HG03060 (cell line): Measurements from ENCODE around the gene FKBP9.
"Not testable (repeated sequence)": the region's sequence is repeated elsewhere in the genome, so short reads cannot be mapped to it uniquely, and the experiment has no call there.

Experiments used
- ATAC-seq: cut with Tn5 transposase; IDR thresholded peaks from one replicate; pipeline ENCODE4 v1.9.1; 2021; ENCODE audit warnings: low read depth, moderate number of reproducible peaks; ENCODE audit not compliant: unreplicated experiment

FKBP9 gene

DNA sequence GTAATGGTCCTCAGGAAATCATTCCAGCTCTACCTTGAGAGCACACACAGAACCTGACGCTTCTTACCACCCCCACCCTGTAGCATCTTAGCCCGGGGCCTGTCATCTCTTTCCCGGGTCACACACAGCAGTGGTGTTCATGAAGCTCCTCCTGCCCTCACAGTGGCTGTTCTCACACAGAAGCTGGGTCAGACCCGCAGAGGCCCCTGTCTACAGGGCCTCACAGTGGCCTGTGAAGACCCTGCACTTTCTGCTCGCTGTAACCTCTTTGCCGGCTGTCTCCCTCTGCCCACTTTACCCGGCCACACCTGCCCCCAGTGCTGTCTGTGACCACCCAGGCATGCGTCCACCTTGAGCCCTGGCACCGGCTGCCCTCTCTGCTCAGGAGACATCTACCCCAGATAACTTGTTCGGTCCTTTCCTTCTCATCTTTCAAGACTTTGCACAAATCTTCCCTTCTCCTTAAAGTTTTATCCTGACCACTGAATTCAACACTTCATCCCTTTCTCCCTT lies 46.9 kb downstream of the FKBP9 start:
- ATAC-seq: not testable (repeated sequence)

DNA sequence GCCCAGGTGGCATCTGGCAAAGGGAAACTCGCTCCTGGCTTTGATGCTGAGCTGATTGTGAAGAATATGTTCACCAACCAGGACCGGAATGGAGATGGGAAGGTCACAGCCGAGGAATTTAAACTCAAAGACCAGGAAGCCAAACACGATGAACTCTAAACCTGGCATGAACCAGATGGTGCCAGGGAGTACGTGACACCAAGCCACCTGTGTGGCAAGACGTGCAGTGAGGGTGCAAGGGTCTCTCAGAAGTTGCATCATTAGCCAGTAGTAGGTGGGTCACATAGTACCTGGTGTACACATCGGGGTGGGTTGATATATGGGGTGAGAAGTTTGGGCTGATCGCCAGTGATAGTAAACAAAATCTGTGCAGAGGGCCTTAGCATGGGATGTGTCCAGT lies 48.0 kb downstream of the FKBP9 start:
- not testable (repeated sequence) for ATAC-seq

DNA sequence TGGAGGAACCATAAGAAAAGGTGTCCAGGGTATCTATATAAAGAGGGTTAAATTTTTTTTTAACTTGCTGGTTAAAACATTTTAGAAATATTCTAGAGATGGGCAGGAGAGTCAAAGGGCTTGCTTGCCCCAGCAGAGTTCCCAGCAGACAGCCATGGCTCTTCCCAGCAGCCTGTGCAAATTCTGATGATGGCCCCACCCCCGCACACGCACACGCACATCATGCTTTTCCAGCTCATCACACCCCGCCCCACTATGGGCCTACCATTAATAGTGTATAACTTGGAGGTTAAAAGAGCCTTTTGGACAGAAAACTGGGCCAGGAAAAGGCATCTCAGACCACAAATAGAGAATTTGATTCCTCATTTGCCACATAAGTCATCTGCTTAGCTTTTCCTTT lies 48.5 kb downstream of the FKBP9 start:
- not testable (repeated sequence) for ATAC-seq

DNA sequence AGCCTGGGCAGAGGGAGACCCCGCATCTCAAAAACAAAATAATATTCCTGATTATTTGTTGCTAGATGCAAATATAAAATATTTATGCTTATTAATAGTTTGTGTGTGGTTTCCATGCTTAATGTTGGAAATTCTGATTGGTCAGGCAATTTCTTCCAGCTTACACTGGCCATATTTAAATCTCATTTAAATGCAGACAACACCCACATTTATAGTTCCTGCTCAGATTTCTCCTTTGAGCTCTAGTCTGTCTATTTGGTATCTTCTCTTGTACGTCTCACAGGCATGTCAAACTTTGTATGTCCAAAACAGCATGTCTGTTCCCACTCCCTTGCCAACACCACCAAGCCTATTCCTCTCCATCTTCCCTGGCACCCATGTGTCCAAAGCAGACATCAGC lies 52.5 kb downstream of the FKBP9 start:
- no peak for ATAC-seq

DNA sequence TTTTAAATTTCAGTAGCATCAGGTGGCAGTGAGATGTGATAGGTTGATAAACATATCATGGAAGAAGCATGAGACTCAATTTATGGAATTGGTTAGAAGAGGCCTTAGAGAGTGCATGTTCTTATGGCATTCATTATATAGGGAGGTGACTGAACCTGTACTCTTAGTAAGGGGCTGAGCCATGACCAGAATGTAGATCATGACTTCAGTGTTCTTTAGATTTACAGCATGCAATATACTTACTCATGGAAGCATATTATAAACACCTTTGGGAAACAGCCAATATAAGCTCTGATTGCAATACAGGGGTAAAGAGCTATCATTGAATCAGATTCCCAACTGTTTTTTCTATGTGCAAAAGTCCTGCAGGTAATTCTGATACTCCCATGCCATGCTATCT lies 55.1 kb downstream of the FKBP9 start:
- ATAC-seq: no peak

DNA sequence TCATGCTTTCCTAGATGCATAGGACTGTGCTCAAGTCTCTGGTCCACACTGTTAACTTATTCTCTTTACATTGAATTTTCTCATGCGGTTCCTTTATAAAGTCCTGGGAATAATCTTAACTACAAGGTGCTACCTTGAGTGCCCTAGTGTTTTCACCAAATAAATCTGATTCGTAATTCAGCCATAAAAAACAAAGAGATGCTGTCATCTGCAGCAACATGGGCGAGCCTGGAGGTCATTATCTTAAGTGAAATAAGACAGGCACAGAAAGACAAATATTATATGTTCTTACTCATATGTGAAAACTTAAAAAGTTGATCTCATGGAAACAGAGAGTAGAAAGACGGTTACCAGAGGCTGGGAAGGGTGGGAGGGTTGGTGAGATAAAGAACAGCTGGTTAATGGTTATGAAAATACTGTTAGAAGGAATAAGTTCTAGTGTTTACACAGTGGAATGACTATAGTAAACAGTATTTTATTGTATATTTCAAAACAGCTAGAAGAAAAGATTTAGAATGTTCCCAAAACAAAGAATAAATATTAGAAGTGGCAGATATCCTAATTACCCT lies 67.0 kb downstream of the FKBP9 start:
- no peak for ATAC-seq

DNA sequence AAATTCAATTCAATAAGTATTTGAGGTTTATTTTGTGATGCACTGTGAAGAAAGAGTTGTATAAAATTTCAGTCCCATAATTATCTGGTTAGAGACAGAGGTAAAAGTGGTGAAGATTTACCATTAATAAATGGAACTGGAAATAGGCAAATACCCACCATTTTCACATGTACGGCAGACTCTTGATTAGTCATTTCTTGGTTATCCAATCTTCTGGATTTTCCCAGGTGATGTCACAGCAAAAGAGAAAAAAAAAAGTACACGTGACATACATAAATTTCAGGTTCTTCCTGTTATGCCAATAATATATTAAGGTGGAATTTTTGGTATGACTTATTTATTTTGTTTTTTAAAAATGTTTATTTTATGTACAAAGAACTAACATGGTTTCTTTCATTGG lies 78.5 kb downstream of the FKBP9 start:
- no peak for ATAC-seq

DNA sequence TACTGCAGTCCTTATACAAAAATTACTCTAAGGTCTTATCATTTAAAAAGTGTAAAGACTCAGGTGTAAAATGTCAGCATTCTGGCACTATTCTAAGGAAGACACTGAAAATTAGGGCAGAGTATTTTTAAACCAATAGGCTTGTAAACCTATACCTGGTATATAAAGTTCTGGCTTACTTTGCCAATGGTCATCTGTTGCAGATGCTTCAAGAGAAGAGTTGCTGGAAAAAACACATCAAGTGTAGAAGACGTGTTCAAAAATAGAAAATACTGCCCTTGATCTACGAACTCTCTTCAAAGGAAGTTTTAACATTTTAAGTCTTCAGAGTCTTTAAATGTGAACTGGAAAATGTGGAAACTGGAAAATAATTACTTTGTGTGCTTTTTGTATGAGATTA lies 81.4 kb downstream of the FKBP9 start:
- ATAC-seq: no peak

DNA sequence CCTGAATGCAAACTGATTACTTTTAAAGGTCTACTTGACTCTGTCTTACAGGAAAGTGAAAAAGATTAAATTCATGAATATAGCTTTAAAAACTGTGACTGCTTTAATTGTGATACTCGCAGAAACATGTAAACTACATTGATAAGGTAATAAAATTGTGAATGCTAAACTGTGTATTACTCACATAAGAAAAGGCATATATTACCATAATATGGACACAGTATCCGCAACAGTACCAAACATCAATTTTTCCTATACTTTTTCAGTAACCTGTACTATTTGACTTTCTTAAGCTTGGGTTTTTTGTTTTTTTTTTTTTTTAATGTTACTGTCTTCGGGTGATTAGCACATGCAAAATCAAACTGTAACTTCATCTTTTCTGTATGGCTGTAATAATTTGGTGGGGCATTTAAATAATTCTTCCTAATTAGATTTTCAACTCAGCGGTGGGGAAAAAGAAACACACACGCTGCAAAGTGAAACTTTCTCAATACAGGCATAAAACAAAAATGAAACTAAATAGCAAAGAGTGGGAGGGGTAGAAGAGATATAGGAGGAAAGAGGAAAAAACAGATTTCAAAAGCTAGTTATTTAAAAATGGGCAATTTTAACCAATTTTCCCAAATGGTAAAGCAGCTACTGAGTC lies 82.1 kb downstream of the FKBP9 start:
- ATAC-seq: no peak

DNA sequence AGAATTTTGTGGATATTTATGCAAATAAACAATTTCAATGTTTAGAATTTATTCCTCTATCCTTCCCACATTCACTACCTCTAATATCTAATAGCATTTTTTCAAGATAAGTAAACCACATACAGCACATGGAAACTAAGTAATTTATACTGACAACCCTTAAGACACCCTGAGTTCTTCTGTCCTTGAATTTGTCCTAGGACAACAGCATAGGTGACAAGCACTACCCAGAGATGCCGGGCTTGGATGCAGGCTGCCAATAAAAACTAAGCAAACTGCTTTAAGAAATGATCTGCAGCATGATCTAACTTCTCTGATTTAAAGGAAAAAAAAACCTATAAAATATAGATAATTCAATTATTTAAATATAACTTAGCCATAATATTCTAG lies 82.7 kb downstream of the FKBP9 start:
- no peak for ATAC-seq

DNA sequence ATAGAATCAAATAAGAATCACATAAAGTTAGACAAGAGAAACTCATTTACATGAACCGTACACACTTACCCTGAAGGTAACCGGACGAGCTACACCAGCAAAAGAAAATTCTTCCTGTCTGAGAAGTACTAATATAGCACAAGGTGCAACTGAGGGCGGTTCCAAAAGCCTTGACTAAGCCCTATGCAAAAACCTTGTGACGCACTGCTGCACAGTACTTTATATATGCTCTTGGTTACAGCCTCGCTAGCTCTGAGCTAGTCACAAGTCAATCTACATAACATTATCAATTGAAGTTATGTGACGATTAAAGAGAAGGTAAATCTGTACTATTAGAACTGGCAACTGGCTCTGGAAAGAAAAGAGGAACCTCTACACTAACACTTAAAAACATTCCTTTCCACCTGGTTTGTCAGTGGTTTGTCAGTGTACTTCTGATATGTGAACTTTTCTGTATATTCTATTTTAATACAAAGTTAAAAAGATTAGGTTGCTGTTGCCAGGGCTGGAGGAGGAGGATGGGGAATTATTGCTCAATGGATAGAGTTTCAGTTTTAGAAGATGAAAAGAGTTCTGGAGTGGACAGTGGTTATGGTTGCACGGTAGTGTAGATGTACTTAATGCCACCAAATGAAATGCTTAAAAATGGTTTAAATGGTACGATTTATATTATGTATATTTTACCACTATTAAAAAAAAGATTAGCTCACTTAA lies 83.7 kb downstream of the FKBP9 start:
- peak; percentile 91 for ATAC-seq

DNA sequence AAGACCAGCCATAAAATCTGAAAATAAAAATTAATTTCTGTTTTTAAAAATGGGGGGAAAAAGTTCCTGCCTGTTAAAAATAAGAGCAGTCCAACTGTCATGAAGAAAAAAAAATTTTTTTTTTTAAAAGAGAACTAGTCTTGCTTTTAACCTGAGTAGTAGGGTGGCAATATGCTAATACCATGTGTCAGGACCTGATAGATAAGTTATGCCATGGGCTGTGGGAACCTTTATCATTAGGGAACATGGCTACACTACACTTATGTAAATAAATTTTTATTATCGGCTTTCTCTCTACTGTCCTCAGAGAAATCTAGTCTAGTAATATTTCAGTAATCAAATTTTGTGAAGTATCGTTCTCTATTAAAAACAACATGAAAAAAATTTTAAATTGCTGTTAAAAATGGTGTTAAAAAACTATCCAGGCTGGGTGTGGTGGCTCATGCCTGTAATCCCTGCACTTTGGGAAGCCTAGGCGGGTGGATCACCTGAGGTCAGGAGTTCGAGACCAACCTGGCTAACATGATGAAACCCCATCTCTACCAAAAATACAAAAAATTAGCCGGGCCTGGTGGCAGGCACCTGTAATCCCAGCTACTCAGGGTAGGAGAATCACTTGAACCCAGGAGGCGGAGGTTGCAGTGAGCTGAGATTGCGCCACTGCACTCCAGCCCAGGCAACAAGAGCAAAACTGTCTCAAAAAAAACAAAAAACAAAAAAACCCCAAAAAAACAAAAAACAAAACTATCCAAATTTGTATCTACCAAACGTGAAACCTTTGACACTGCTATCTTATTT lies 84.6 kb downstream of the FKBP9 start:
- no peak for ATAC-seq

DNA sequence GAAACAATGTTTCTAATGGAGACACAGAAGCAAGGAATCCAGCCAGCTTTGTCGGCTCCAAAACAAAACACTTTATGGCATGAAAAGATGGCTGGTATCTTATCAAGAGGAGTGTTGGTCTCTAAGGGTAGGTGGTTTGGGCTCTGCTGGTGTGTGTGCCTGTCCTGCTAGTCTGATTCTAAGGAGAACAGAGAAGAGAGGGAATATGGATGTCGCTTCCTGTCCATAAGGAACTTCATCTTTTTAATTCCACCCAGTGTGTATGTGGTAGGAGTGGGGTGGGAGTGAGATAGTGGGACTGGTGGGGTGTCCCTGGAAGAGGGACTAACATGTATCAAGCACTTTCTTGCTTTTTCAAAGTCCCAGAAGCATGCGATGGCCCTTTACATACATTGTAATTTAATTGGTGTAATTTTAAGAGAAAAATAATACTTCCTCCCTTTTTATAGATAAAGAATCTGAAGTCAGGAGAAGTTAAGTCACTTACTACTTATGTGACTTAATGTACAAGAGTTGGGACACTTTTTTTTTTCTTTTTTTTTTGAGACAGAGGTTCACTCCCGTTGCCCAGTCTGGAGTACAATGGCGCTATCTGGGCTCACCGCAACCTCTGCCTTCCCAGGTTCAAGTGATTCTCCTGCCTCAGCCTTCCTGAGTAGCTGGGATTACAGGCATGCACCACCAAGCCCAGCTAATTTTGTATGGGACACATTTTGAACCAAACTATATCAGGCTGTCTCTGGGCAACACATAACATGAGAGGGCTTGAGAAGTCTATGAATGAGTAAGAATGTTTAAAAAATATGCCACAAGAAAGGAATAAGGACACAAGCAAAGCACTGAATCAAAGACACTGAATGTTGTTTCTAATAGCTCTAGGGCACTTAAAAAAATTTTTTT lies 86.5 kb downstream of the FKBP9 start:
- ATAC-seq: no peak

DNA sequence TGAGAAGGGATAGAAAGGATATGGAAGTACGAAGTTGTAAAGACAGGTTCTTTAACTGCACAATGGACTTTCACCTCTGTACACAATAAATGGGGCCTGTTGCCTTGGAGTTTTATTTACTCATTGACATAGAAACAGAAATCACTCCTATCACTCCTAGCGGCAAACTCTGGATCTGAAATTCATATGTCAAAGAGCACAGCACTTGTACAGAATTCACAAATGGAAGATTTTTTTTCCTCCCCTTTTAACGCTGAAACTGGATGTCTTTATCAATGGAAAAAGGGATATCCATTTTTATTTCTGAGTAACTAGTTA lies 87.1 kb downstream of the FKBP9 start:
- ATAC-seq: no peak

DNA sequence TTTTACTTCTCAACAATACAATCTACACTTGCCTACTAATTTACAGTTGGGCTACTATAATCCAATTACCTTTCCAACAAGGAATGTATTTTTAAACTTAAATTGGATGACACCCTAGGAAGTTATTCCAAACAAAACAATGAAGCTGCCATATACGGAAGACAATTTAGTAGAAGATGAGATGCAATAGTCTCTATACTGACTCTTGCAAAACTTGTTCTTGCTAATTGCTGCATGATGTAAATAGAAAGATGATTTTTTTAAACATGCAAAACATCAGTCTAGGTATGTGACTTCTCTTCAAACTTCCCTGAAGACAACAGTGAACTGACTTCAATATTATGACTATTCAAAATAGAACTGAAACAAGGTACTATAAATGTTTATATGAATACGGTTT lies 87.7 kb downstream of the FKBP9 start:
- peak; percentile 24 for ATAC-seq

DNA sequence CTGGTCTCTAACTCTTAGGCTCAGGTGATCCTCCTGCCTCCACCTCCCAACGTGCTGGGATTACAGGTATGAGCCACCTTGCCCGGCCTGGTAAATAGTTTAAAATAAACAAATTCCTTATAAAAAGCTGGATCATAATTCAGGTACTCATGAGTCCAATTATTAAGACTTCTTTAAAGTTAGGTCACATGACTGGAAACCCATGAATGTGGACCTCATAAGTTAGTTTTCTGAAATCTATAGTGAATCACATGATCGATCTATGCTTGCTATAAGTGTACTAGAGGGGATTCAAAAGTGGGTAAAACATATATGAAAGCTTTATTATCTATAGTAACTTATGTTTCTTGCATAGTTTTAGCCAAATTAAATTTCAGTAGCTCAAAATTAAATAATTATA lies 91.0 kb downstream of the FKBP9 start:
- ATAC-seq: no peak

DNA sequence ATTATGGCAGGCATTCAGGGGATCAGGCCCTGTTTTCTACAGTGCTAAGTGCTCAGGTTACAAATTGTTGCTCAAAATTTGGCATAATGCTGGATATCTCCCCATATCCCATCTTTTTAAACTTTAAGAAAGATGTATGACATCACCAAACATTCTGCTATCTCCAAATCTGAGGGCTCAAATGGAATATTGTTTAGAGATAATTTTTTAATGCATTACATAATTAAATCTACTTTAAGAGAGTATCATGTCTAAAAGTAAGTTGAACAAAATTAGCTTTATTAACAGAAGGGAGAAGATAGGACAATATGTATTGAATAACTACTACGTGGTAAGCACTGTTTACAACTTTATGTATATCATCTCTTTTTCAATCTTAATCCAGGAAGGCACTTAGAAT lies 91.5 kb downstream of the FKBP9 start:
- ATAC-seq: no peak

DNA sequence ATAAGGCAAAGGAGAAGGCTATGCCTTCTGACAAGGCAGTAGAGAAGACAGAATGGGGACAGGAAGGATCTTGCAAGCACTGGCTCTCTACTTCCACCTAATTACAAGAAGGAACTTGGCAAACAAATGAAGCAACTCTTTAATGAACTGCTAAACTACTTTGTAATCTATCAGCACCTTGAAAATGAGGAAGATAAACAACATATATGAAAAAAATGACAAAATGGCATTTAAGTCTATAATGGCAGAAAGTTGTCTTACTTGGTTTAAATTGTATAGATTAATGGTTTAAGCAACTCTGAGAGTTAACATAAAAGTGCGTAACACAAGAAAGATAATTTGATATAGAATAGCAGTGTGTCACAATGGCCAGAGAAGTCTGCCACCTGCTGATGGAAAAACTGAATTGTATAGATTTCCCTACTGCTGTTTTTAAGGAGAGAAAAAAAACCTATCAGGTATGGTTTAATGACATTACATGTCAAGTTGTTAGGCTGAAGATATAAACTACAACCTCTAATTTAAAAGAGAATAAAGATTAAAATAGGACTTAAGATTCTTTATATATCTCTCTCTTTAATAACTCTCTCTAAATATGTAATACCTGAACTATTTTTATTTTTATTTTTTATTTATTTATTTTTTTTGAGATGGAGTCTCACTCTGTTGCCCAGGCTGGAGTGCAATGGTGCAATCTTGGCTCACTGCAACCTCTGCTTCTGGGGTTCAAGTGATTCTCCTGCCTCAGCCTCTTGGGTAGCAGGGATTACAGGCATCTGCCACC lies 93.5 kb downstream of the FKBP9 start:
- no peak for ATAC-seq

DNA sequence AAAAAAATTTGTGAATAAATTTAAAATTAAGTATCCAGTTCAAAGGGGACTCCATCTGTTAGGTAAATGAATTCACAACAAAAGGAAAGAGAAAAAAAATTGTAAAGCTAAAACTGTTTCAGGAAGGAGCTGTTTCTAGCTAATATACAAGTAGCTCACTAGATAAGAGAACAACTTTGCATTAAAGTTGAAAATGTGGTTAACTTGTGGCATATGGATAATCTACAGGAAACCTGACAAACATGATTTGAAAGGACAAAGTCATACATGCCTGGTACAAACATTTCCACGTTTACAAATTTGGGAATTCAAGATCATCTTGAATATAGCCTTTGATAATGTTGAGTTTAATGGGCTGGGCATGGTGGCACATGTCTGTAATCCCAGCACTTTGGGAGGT lies 96.5 kb downstream of the FKBP9 start:
- no peak for ATAC-seq
